ENCODE data around the gene CCDC18.
"Not testable (repeated sequence)": the region's sequence is repeated elsewhere in the genome, so short reads cannot be mapped to it uniquely, and the experiment has no call there.

CCDC18 gene

DNA sequence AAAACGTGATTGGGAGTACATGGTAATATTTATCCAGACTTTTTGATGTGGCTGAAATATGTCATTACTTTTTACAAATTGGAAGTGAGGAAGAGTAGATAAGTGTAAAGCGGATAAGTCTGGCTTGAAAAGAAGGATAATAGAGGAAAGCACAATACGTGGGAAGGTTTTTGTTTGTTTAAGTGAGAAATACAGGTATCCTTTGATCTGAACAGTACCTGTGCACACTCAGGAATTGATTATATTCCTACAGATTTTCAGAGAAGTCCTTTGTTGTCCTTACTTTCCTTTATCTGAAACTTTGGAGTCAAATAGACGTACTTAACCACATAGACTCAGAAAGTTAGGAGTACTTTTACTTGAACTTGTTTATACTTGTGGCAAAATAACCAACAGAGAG, 20.2 kb downstream of the CCDC18 start:
- TF ChIP-seq, protein P1, sequence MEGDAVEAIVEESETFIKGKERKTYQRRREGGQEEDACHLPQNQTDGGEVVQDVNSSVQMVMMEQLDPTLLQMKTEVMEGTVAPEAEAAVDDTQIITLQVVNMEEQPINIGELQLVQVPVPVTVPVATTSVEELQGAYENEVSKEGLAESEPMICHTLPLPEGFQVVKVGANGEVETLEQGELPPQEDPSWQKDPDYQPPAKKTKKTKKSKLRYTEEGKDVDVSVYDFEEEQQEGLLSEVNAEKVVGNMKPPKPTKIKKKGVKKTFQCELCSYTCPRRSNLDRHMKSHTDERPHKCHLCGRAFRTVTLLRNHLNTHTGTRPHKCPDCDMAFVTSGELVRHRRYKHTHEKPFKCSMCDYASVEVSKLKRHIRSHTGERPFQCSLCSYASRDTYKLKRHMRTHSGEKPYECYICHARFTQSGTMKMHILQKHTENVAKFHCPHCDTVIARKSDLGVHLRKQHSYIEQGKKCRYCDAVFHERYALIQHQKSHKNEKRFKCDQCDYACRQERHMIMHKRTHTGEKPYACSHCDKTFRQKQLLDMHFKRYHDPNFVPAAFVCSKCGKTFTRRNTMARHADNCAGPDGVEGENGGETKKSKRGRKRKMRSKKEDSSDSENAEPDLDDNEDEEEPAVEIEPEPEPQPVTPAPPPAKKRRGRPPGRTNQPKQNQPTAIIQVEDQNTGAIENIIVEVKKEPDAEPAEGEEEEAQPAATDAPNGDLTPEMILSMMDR (IDR thresholded peaks at IDR 0.05; ENCODE audit: low read depth, low read length, missing control alignments) = no peak
- in situ Hi-C loops (cut with HindIII; ENCODE audit: low sequenced_read_pairs) = no loop called here
- no peak overlapping the region for H3K4me3 ChIP-seq (ENCODE audit: low read depth, low read length)
- no peak for DNase-seq (ENCODE audit: low read depth)

GRCh38 chr1:93205892-93206566, 25.5 kb downstream of the CCDC18 start:
- DNase-seq (ENCODE audit: low read depth) = no peak
- TF ChIP-seq, protein P1 (IDR thresholded peaks at IDR 0.05; ENCODE audit: low read depth, low read length, missing control alignments) = no peak
- in situ Hi-C loops (cut with HindIII; ENCODE audit: low sequenced_read_pairs) = no loop called here
- H3K4me3 ChIP-seq (ENCODE audit: low read depth, low read length) = no peak overlapping the region

GRCh38 chr1:93206567-93206954, 26.0 kb downstream of the CCDC18 start:
- TF ChIP-seq, protein P1 (IDR thresholded peaks at IDR 0.05; ENCODE audit: low read depth, low read length, missing control alignments) = no peak
- in situ Hi-C loops (cut with HindIII; ENCODE audit: low sequenced_read_pairs) = no loop called here
- DNase-seq (ENCODE audit: low read depth) = no peak
- H3K4me3 ChIP-seq (ENCODE audit: low read depth, low read length) = no peak overlapping the region

- in situ Hi-C loops (cut with HindIII; ENCODE audit: low sequenced_read_pairs) = no loop called here
Measured at GRCh38 chr1:93207211-93207610, 26.7 kb downstream of the CCDC18 start.

GRCh38 chr1:93215322-93215721, 34.8 kb downstream of the CCDC18 start:
- H3K4me3 ChIP-seq (ENCODE audit: low read depth, low read length) = no peak overlapping the region
- in situ Hi-C loops (cut with HindIII; ENCODE audit: low sequenced_read_pairs) = no loop called here
- DNase-seq (ENCODE audit: low read depth) = no peak
- TF ChIP-seq, protein P1 (IDR thresholded peaks at IDR 0.05; ENCODE audit: low read depth, low read length, missing control alignments) = no peak

More at GRCh38 chr1:93207211-93207610, 26.7 kb downstream of the CCDC18 start:
- DNase-seq (ENCODE audit: low read depth) = no peak
- TF ChIP-seq, protein P1 (IDR thresholded peaks at IDR 0.05; ENCODE audit: low read depth, low read length, missing control alignments) = no peak
- no peak overlapping the region for H3K4me3 ChIP-seq (ENCODE audit: low read depth, low read length)

DNA sequence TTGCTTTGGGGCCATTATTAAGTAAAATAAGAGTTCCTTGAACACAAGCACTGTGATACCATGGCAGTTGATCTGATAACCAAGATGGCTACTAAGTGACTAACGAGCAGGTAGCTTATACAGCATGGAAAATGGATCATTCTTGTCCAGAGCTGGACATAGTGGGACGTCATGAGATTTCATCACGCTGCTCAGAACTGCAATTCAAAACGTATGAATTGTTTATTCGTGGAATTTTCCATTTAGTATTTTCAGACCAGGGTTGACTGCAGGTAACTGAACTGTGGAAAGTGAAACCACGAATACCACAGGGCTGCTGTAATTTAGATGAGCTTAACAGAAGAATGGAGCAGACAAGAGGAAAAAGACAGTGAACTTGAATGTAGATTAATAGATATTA, 38.9 kb downstream of the CCDC18 start:
- in situ Hi-C loops (cut with HindIII; ENCODE audit: low sequenced_read_pairs) = no loop called here
- H3K4me3 ChIP-seq (ENCODE audit: low read depth, low read length) = no peak overlapping the region
- DNase-seq (ENCODE audit: low read depth) = peak; percentile 24
- TF ChIP-seq, protein P1 (IDR thresholded peaks at IDR 0.05; ENCODE audit: low read depth, low read length, missing control alignments) = no peak

GRCh38 chr1:93220716-93221115, 40.2 kb downstream of the CCDC18 start:
- H3K4me3 ChIP-seq (ENCODE audit: low read depth, low read length); in situ Hi-C loops (cut with HindIII; ENCODE audit: low sequenced_read_pairs); DNase-seq (ENCODE audit: low read depth): not testable (repeated sequence)
